ENCODE results near the gene FZD4.
A peak's percentile ranks its signal among the peaks of the same experiment; 100 is the strongest.
"Not testable (repeated sequence)": the region's sequence is repeated elsewhere in the genome, so short reads cannot be mapped to it uniquely, and the experiment has no call there.

Gene FZD4

DNA sequence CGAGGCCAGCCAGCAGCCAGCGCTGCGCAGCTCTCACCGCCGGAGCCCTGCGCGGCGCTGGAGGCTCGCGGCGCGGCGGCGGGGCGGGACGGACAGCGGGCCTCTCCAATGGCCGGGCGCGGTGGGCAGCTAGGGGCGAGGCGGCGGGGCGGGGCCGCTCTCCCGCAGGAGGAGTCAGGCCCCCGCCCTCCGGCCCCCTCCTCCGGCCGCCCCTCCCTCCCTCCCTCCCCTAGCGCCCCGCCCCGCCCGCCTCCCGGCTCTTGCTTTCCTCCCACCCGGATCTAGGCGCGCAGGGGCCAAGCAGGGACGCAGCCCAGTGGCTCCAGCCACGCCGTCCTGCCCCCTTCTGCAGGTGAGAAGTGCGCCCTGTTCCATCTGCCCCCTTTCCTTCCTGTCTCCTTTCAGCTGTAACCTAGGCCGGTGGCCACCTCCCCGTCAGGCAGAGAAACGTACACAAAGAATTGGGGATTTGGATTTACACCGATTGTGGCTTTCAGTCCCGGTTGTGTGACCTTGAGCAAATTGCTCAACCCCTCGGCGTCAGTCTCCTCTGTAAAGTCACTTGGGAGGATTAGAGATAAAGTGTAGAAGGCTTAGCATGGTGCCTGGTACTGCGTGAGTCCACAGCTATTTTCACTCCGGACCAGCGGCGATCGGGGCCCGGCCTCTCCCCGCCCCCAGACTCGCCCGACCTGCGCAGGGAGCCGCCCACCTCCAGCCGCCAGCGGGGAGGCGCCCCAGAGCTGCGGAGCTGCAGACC, at the start of gene FZD4:
Gene FZD4, minus strand, starts transcription at position 35 of the 760 bp plus-strand sequence. CDS start 310 bp downstream, outside the sequence.
- DNase-seq = peak; percentile 46 to 77

DNA sequence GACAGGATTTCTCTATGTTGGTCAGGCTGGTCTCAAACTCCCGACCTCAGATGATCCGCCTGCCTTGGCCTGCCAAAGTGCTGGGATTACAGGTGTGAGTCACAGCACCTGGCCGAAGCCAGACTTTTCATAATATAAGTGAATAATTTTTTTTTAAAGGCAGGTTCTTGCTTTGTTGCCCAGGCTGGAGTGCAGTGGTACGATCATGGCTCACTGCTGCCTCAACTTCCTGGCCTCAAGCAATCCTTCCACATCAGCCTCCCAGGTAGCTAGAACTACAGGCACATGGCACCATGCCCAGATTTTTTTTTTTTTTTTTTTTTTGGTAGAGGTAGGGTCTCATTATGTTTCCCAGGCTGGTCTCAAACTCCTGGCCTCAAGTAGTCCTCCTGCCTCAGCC, 49.1 kb upstream of the FZD4 start:
- not testable (repeated sequence) for DNase-seq

DNA sequence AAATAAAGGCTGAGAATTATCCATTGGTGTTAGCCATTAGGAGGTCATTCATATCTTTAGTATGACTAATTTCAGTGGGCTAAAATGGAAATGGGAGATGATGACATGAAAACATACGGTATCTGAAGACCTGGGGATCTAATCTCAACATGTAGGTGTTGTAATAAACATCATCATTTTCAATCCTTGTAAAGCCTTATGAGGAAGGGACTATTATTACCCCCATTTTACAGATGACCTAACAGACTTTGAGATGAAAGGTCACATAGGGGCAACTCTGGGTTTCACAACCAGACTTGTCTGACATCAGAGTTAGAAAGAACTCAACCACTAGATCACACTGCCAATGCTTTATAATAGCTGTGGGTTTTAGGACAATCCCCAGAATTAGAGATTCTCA, 47.7 kb upstream of the FZD4 start:
- DNase-seq = no peak

DNA sequence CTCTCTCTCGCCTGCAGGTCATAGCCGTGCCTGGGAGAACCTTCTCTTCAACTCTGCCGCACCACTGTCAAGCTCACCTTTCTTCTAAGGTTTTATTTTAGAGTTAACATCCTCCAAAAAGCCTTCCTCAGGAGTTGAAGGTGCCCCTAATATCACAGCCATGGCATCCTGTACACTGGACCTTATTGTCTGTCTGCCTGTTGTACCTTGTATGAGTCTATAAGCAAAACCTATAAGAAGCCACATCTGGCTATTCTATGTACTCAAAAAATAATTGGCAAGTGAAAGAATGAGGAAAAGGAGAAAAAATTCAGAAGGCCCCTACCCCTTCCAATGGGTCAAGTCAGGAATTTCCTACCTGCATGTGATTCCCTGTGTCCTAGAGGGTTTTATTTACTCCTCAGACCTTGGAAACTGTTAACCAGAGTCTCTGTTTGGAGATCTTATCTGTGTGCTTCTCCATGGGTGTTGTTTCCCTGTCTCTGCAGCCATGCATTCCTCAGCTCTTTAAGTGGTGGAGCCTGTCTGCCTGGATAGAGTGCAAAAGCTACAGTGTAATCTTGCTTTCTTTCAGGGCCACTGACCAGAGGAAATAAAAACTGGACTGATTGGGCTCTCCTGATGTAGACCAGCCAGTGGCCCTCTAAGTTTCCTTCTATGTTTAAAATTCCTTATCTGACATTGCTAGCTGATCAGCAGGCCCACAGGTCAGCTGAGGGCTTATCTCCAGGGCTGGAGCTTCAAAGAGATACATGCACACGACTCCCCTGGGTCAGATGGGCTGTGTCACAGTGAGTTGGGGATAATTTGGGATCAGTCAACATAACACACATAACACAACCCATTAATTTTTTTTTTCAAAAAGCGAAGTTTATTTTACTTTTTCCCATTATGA, 44.9 kb upstream of the FZD4 start:
- no peak for DNase-seq

DNA sequence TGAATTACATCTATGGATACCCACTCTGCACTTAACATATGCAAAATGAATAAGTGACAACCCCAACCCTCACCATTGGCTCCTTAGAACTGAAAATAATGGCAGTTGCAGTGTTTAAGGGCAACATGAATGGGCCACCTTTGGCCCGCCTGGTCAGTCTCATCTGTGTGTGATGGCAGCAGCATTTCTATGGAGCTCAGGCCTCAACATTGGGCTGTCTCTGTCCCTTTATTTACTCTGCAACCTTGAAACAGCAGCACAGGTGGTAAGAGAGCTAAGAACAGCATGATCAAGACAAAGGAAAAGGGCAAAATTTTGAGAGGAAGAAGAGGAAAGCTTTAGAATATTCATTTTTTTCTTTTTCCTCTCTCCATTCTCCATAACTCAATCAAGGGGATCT, 44.2 kb upstream of the FZD4 start:
- DNase-seq = no peak

DNA sequence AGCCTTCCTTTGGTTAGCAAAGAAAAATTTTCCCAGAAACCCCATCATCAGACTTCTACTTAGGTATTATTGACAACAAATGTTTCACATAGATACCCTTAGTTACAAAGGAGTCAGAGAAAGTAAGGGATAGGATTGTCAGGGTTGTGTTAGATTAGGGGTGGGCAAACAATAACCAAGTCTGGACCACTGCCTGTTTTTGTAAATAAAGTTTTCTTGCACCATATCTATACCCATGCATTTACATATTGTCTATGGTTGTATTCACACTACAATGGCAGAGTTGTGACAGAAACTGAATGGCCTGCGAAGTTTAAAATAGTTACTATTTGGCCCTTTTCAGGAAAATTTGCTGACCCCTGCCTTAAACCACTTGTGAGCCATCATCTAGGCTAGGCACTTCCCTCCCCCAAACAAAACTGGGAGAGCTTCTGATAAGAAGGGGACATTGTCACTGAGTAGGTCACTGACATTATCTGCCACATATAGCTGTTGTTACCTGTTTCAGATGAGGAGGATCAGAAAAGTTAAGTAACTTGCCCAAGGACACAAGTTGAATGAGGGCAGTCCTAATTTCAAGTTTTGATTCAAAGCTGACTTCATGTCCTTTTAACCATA, 41.9 kb upstream of the FZD4 start:
- DNase-seq = no peak

DNA sequence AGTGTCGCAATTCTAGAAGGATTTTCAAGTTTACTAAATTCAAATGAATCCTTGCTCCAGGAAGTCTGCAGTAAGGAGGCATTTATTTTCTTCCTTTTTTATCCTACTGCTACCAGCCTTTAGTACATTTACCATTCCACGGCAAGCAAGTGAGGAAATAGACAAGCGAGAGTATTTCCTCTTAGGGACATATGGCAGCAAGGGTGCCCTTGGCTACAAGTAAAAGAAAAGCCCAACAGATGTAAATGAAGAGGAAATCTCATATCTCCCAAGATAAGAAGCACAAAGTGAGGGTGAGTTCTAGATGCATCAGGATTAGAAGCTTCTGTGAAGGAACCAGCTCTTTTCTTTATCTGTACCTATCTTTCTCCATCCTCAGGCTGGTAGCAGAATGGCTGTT, 37.8 kb upstream of the FZD4 start:
- no peak for DNase-seq

DNA sequence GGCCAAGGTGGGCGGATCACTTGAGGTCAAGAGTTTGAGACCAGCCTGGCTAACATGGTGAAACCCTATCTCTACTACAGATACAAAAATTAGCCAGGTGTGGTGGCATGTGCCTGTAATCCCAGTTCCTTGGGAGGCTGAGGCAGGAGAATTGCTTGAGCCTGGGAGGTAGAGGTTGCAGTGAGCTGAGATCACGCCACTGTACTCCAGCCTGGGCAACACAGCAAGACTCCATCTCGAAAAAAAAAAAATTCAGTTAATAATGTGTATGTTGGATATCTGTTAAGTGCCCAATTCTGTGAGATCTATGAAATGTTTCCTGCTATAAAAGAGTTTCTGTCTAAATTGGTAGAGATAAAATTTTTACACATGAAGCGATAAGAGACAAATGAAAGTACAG, 37.1 kb upstream of the FZD4 start:
- DNase-seq = not testable (repeated sequence)

DNA sequence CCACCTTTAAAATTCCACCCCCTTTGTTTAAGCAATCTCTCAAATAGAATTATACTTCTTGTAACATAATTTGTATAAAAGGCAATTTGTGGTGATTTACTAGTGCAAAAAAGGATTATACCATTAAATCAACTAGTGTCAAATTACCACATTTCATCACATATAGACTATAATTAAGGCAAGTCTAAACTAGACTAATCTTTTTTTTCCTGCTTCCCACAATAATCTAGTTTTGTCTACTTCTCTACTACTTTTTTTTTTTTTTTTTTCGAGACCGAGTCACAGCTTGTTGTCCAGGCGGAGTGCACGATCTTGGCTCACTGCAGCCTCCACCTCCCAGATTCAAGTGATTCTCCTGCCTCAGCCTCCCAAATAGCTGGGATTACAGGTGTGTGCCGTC, 36.1 kb upstream of the FZD4 start:
- no peak for DNase-seq

DNA sequence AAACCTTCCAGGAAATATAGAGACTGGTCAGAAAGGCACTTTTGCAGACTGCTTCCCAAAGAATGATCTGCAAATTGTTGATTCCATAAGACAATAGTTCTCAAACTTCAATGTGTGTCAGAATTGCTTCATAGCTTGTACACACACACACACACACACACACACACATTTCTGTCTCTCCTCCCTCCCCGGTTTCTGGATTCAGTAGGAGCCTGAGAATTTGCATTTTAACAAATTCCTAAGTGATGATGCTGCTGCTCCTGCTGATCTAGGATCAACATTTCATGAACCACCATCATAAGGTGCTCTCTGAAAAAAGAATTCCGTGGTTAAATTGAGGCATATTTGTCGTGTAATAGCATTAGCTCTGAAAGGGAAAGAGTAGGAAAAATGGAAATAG, 35.3 kb upstream of the FZD4 start:
- DNase-seq = no peak

DNA sequence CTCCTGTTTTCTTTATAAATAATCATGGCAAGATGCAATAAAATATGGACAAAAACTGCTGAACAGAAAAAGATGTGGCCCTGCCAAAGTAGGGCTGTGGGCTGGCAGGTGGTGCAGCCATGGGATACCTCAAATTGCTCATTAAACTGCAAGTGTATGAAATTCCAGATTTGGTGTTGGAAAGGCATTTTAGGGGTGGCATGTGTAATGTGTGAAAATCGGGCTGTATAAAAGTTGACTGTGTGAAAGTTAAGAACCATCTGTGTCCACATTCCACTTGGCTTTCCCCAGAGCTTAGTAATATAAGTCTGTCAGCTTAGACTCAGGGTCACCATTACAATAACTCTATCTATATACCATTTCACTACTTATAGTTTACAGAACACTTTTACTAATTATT, 34.8 kb upstream of the FZD4 start:
- no peak for DNase-seq

DNA sequence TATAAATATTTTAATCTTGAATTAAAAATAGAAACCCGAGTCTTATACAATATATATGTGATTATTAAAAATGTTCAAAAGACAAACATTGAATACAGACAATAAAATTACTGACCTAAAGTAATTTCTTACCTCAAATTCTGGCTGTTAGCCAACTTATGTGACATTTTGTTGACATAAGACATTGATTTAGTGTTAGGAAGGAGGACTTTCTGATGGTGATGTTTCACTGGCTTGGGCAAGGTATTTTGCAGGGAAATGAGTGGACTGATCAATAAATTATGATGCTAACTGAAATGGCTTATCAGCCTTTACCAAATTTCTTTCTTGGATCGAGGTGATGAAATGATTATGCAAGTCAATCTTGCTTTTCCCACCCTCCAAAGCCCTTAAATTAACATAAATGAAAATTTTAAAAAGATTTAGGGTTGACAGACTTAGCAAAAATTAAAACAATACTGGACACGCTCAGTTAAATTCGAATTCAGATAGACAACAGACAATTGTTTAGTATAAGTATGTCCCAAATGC, 33.2 kb upstream of the FZD4 start:
- DNase-seq = no peak

DNA sequence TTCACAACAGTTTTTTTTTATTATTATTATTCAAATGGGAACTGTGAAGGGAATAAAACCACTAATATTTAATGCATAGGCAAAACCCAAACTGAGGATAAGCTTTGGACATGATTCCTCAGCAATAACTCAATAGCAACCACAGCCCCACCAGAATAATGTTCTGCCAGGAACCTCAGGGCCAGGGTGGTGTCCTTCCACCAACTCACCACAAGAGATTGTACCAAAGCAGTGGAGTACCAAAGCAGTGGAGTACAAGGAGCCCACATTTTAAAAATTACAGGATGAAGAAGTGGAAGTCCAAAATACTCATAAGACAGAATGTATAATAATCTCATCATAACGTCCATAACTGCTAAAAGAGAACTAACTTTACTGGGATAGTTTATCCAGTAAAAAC, 32.5 kb upstream of the FZD4 start:
- no peak for DNase-seq

DNA sequence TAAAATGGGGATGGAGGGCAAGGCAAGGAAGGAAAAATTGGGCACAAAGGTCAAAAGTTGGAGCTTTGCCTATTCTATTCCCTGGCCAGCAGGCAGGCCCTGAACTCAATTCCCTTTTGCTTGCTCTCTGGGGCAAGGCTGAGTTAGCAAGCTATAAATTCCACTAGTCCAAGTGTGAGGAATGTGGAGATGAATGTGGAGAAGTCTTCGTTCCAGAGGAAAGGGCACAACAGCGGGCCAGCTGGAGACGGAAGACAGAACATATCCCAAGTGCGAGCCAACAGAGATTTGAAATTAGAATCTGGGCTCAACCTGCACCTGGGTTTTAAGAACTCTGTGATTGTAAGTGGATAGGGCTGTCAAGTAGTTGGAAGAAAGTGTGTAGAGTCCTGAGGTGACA, 29.5 kb upstream of the FZD4 start:
- no peak for DNase-seq

DNA sequence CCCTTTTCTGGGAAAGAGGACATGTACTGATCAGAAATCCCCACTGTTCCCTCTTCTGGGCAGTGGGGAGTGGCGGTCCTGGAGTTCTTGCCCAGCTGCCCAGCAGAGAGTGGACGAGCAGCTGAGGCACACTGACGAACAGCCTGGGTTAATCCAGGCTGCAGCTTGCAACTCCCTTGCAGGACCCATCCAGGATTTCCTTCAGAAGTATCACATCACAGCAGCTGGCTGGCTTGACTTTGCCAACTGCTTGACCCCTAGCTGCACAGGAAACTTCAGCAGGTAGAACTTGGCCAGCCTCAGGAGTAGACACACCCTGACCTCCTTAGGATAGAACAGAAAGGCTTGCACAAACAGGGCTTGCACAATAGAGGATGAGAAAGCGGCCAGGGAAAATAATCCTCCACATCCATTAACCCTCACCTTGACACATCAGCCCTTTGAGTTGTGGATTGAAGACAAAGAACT, 27.9 kb upstream of the FZD4 start:
- no peak for DNase-seq

DNA sequence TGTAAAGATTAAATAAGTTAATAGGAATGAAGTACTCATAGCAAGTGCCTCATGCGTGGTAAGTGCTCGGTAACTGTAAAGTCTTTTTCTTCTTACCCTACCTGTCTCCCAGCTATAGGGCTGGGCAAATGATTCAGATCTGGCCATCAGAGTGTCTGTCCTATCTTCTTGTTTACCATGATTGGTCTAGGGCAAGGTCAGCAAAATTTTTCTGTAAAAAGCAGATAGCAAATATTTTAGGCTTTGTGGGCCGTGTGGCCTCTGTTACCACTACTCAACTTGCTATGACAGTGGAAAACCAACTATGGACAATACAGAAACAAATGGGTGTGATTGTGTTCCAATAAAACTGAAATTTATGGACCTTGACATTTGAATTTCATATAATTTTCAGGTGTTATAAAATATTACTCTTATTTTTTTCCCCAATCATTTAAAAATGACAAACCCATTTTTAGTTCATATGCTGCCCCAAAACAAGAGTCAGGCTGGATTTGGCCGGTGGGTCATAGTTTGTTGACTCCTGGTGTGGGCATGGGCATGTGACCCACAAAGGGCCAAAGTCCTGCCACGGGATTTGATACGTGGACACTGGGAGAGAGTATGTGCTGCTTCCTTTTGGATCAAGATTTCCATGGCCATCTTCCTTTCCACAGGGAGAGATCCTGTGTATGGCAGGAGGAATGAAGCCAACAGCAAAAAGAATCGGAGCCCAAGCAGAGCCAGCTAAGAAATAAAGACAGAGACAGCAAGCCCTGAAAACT, 26.8 kb upstream of the FZD4 start:
- no peak for DNase-seq

DNA sequence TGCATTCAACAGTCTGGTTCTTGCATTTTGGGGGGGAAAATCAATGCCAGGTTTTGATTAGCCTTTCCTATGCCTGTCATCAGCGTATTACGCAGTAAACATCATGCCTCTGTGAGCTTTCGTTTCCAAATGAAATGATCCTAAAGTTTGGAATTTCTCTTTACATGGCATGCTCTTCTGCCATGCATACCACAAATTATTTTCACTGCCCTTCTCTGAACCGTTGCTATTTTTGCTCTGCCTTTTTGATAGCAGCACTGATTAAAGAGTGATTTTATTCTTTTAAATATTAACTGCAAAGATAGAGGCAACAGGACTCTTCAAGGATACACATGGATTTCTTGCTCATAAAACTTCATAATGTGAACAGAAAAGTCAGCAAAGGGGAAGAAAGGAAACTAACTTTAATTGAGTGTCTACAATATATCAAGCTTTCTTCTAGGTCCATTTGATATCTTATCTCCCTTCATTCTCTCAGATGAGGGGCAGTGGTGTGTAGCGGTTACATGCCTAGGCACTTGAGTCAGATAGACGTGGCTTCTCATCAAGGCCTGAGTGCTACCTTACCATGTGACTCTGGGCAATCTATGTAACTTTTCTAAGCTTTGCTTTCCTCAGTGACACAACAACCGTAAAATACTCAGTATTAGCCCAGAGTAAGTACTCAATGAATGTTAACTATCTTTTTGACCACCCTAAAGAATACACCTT, 25.0 kb upstream of the FZD4 start:
- no peak for DNase-seq

DNA sequence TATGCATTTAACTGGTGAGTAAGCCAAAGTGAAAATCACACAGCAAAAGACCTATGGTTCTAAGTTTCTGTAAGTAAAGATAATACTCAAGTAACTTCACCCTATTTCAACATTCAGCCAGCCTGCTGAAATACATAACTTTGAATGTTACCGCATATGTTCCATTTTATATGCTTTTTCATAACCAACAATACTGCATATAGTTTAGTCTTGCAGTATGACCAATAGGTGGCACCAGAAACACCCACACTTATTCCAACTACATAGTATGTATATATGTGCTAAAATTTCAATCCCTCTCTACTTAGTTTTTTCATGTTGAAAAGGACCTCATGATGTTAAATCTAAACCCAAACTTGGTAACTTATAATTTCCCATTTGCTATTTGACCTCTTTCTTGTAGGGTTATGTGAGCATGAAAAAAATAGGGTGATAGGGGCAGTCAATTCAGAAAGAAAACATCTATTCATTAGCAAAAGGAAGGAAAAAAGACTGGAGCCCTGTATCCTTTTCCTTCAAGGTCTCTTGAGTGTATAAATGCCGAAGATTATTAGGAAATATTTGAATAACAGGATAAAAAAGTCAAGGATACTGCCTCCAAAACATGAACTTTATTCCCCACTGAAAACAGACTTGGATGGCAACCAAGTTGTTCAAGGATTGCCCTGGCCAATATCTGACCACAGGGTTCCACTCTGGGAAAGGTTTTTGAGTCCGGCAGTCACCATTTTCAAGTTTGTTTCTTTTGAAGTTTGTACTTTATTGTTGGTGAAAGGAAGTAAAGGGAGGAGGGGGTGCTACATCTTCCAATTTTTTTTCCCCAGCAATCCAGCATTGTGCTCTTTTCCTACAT, 23.8 kb upstream of the FZD4 start:
- DNase-seq = no peak

DNA sequence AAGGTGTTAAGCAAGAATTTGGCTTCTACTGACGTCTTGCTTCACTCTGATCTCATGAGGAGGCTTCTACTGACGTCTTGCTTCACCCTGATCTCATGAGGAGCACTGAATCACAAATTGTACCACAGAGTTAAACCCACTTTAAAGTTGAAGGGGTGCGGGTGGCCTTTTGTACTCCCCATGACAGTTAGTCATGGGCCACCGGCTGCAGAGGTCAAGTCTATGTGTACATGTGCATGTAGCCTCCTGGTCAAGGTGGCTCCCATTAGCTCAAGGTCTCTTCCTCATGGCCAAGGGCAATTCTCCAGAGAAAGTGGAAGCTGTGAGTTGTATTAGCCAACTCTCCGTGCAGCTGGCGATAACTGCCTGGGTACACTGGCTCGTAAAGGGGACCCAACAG, 23.1 kb upstream of the FZD4 start:
- DNase-seq = no peak

DNA sequence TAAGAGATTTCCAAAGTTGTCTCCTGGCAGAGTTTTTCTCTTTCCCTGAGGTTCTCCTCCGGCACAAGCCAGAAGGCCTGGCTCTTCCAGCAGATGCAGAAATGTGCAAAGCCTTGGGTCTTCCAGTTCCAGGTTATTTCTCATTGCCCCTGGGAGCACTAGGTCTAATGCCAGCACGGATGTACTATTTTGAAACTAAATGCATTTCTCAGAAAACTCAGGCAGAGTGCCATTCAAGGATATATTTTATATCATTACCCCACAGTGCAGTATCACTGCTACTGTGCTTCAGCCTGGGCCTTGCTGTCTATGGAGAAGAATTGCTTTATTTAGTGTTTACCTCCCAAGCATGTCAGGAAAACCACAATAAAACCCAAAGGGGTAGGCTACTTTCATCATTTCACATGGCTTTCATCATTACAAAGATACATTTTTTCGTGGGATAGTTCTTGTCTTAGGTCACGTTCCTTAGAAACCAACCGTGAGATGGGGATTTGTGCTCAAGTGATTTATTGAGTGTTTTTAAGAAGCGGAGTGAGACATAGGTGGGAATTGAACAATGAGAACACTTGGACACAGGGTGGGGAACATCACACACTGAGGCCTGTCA, 22.4 kb upstream of the FZD4 start:
- DNase-seq = no peak

DNA sequence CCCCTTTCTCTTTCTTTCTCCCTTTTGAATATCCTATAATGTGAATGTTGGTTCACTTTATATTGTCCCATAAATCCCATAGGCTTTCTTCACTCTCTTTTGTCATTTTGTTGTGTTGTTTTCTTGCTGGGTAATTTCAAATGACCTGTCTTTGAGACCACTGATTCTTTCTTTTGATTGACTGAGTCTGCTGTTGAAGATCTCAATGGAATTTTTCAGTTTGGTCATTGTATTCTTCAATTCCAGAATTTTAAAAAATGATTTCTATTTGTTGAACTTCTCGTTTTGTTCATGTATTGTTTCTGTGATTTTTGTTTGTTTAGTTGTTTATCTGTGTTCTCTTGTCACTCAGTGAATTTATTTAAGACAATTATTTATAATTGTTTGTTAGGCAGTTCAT, 17.5 kb upstream of the FZD4 start:
- DNase-seq = no peak

Data from stimulated activated CD4-positive, alpha-beta T cell treated with anti-CD3 and anti-CD28 coated beads, Interleukin-2, amount 100 ng/mL, for 24 hours (primary cell).